Left colon (tissue), 2 donors: ENCODE results near the gene DYNLL1. TPM values are rescaled to one million over a fixed set of nuclear protein-coding genes. Genes with fewer than 3 reads are reported as not detected.
"Not testable (repeated sequence)": the region's sequence is repeated elsewhere in the genome, so short reads cannot be mapped to it uniquely, and the experiment has no call there.

Experiments
- ATAC-seq: fragments of 200-7000 bp; cut with Tn5 transposase; one replicate; pipeline ENCODE4 v1.9.1; 2020; ENCODE audit warnings: mild to moderate bottlenecking, moderate library complexity
- DNase-seq, 2 donors: peaks; one replicate each; pipeline ENCODE4 v3.0.0-alpha.2; 2020
- intact Hi-C, 2 donors: fragments of 100-400 bp; cut with DNase I in 1 of 2; cut with micrococcal nuclease in 1 of 2; formaldehyde crosslinking; loops; one replicate each; pipeline versions ENCODE4 v1.11.2 to v1.14.0; 2022; cut with DNase I, micrococcal nuclease
- total RNA-seq, 2 donors: library from RNA; stranded (reverse); fragmentation: NEBNext Ultra II Directional; extraction: Animal tissue kit (Norgen Biotek cat#: 25700); gene quantifications; one replicate each; pipeline ENCODE4 v1.2.1, GENCODE V29; 2021
- donor health status: DM: no; HTN: no; CAD: no.
- donor health status: DM: yes; HTN: yes; CAD: no.

The DYNLL1 gene
- total RNA-seq, 2 donors from 2014 or later, result 338 to 371 TPM

- ATAC-seq, result peak; percentile 59
- intact Hi-C loops, result no loop called here
- peak; percentile 68 to 70 for DNase-seq
These were observed 764 bp downstream of the DYNLL1 start for GRCh38 chr12:120496413-120497340.

- intact Hi-C loops, result no loop called here
- DNase-seq (no peak), ATAC-seq (no peak)
These were observed 1.7 kb downstream of the DYNLL1 start for GRCh38 chr12:120497524-120498150.

- no peak for ATAC-seq
- intact Hi-C loops, result no loop called here
- DNase-seq, result no peak
These were observed 3.1 kb downstream of the DYNLL1 start for GRCh38 chr12:120498870-120499515.

GRCh38 chr12:120500581-120500980 is 4.7 kb downstream of the DYNLL1 start:
- intact Hi-C loops, result no loop called here
- ATAC-seq (no peak), DNase-seq (no peak)

GRCh38 chr12:120504587-120504986 is 8.7 kb downstream of the DYNLL1 start:
- DNase-seq (no peak), ATAC-seq (no peak)
- intact Hi-C loops, result no loop called here

GRCh38 chr12:120508537-120508936 is 12.6 kb downstream of the DYNLL1 start:
- intact Hi-C loops, result no loop called here
- DNase-seq, result no peak
- peak; percentile 92 for ATAC-seq

- no peak for ATAC-seq
- intact Hi-C loops, result no loop called here
These were observed 18.1 kb downstream of the DYNLL1 start for GRCh38 chr12:120514002-120514401.

GRCh38 chr12:120515496-120515895 is 19.6 kb downstream of the DYNLL1 start:
- intact Hi-C loops, result no loop called here
- ATAC-seq (no peak), DNase-seq (no peak)

More at GRCh38 chr12:120514002-120514401, 18.1 kb downstream of the DYNLL1 start:
- DNase-seq, result no peak

GRCh38 chr12:120519324-120519723 is 23.4 kb downstream of the DYNLL1 start:
- intact Hi-C loops, DNase-seq, ATAC-seq: not testable (repeated sequence)

- no peak for ATAC-seq
- DNase-seq, result no peak
- intact Hi-C loops, result no loop called here
These were observed 26.7 kb downstream of the DYNLL1 start for GRCh38 chr12:120522568-120522967.

- intact Hi-C loops, result no loop called here
- peak; percentile 89 for ATAC-seq
These were observed 33.1 kb downstream of the DYNLL1 start, which contains the start of gene COQ5 for GRCh38 chr12:120528861-120529525. TSS of gene COQ5 (minus strand) at chr12:120529158. CDS start at chr12:120529141, 17 bp downstream.

GRCh38 chr12:120529641-120530417 is 33.9 kb downstream of the DYNLL1 start:
- peak in 1 of 2 donors; percentile 30 for DNase-seq
- intact Hi-C loops, result no loop called here

More at GRCh38 chr12:120528861-120529525, 33.1 kb downstream of the DYNLL1 start, which contains the start of gene COQ5:
- peak; percentile 89 to 93 for DNase-seq

GRCh38 chr12:120530418-120530761 is 34.5 kb downstream of the DYNLL1 start:
- DNase-seq, intact Hi-C loops, ATAC-seq: not testable (repeated sequence)

More at GRCh38 chr12:120529641-120530417, 33.9 kb downstream of the DYNLL1 start:
- ATAC-seq, result peak; percentile 57

- intact Hi-C loops, result no loop called here
- ATAC-seq (no peak), DNase-seq (no peak)
These were observed 36.9 kb downstream of the DYNLL1 start for GRCh38 chr12:120532701-120533238.

- ATAC-seq (peak; percentile 61), DNase-seq (peak; percentile 78 to 80)
- intact Hi-C loops, result no loop called here
These were observed 38.3 kb downstream of the DYNLL1 start, which contains the start of gene RNF10 for GRCh38 chr12:120534203-120534702. TSS of gene RNF10 (plus strand) at chr12:120534356. CDS start at chr12:120534812, 456 bp downstream.

- intact Hi-C loops, result no loop called here
- ATAC-seq (peak; percentile 54), DNase-seq (peak; percentile 51 to 69)
These were observed 39.1 kb downstream of the DYNLL1 start for GRCh38 chr12:120534703-120535655.
